ENCODE data around the gene POLH. TPM values are rescaled to one million over a fixed set of nuclear protein-coding genes. Genes with fewer than 3 reads are reported as not detected.
"Not testable (repeated sequence)": the region's sequence is repeated elsewhere in the genome, so short reads cannot be mapped to it uniquely, and the experiment has no call there.

Gene POLH
- total and polyA plus RNA-seq, 10 of the 15 experiments (the other 5 are each of a cell fraction or from before 2014, with no cell fraction given), result 5.5 to 33.6 (median 18.6) TPM

DNA sequence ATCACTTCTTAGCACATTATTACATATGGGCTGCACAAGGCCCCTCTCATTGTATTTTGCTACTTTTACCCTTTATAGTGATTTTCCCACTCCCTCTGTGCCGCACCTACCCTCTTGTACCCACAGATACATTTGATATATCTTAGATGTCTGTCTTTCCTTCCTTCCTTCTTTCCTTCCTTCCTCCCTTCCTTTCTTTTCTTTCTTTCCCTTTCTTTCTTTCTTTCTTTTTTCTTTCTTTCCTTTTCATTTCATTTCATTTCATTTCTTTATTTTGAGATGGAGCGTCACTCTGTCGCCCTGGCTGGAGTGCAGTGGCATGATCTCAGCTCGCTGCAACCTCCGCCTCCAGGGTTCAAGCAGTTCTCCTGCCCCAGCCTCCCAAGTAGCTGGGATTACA is 12.2 kb downstream of the POLH start:
- FAIRE-seq, result no peak
- WGBS (ENCODE audit: insufficient coverage, insufficient replicate concordance, low lambda C conversion rate, missing lambda C conversion rate), result 100% methylated on average over 5 of the region's 5 CpGs
- H3K4me2 ChIP-seq (ENCODE audit: control insufficient read depth, insufficient read depth), result no peak overlapping the region
- H3K9me3 ChIP-seq (replicated peaks; ENCODE audit: control insufficient read depth, insufficient read depth, low read length), result no peaks in the 10 kb centered on the region
- in situ Hi-C loops (cut with MboI), result no loop called here
- no peak overlapping the region for H3K27ac ChIP-seq (ENCODE audit: control insufficient read depth, insufficient read depth)
- H3K4me1 ChIP-seq (ENCODE audit: control insufficient read depth, insufficient read depth, low read length), result no peaks in the 10 kb centered on the region
- CTCF ChIA-PET, result interaction anchor here (3.5 kb wide), 1 partner anchor 20 kb away, joined by 15 read pairs; no protein-coding TSS in a partner anchor
- no peak overlapping the region for H2AFZ ChIP-seq (ENCODE audit: control insufficient read depth, low read depth, low read length)
- DNase-seq (ENCODE audit: low read depth, low spot score), result no peak
- no peak overlapping the region for H3K9ac ChIP-seq (ENCODE audit: control insufficient read depth, insufficient read depth, low read length)
- intact Hi-C loops (cut with micrococcal nuclease; ENCODE audit: unreplicated experiment), result no loop called here
- H3K4me3 ChIP-seq, result no peak overlapping the region
- H3K27me3 ChIP-seq (replicated peaks in 1 of 2; ENCODE audit: control insufficient read depth in 2 of 2, insufficient read depth in 2 of 2, low read length in 1 of 2), result no peaks in the 10 kb centered on the region
- TF ChIP-seq RAD21 (IDR thresholded peaks at IDR 0.05; ENCODE audit: insufficient read depth, low read depth, low read length) (no peak), NFIC (IDR thresholded peaks at IDR 0.05; ENCODE audit: low read depth, low read length) (no peak), RELA (IDR thresholded peaks at IDR 0.05; ENCODE audit: borderline replicate concordance, partially characterized antibody) (no peak), PBX3 (IDR thresholded peaks at IDR 0.05; ENCODE audit: insufficient replicate concordance, low read depth, low read length) (no peak), NFYB (IDR thresholded peaks at IDR 0.05; ENCODE audit: insufficient read depth, low read depth, low read length) (no peak), MTA2 (IDR thresholded peaks at IDR 0.05; ENCODE audit: low read depth) (no peak)
- TF ChIP-seq, protein P1, sequence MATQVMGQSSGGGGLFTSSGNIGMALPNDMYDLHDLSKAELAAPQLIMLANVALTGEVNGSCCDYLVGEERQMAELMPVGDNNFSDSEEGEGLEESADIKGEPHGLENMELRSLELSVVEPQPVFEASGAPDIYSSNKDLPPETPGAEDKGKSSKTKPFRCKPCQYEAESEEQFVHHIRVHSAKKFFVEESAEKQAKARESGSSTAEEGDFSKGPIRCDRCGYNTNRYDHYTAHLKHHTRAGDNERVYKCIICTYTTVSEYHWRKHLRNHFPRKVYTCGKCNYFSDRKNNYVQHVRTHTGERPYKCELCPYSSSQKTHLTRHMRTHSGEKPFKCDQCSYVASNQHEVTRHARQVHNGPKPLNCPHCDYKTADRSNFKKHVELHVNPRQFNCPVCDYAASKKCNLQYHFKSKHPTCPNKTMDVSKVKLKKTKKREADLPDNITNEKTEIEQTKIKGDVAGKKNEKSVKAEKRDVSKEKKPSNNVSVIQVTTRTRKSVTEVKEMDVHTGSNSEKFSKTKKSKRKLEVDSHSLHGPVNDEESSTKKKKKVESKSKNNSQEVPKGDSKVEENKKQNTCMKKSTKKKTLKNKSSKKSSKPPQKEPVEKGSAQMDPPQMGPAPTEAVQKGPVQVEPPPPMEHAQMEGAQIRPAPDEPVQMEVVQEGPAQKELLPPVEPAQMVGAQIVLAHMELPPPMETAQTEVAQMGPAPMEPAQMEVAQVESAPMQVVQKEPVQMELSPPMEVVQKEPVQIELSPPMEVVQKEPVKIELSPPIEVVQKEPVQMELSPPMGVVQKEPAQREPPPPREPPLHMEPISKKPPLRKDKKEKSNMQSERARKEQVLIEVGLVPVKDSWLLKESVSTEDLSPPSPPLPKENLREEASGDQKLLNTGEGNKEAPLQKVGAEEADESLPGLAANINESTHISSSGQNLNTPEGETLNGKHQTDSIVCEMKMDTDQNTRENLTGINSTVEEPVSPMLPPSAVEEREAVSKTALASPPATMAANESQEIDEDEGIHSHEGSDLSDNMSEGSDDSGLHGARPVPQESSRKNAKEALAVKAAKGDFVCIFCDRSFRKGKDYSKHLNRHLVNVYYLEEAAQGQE (IDR thresholded peaks at IDR 0.05; ENCODE audit: low read depth, low read length), result no peak
- SMC1A ChIA-PET (ENCODE audit: uncharacterized antibody, unreplicated experiment), result no interaction called here
- no peaks in the 10 kb centered on the region for H4K20me1 ChIP-seq (ENCODE audit: control insufficient read depth, insufficient read depth)
- POLR2A ChIA-PET, result no interaction called here
- RAD21 ChIA-PET (ENCODE audit: unreplicated experiment), result no interaction called here
- no peak for ATAC-seq
- BruUV-seq (replicated peaks), result no TSS peak
- H3K79me2 ChIP-seq (ENCODE audit: control insufficient read depth, insufficient read depth, low read length), result no peaks in the 10 kb centered on the region
- H3K36me3 ChIP-seq (ENCODE audit: control insufficient read depth in 2 of 2, insufficient read depth in 2 of 2, low read length in 1 of 2), result peaks cover 6 to 32% of the 10 kb centered on the region in 2 experiments; a peak in 3 of 4 replicates

- H4K20me1 ChIP-seq (ENCODE audit: control insufficient read depth, insufficient read depth); H3K4me2 ChIP-seq (ENCODE audit: control insufficient read depth, insufficient read depth); RAD21 ChIA-PET (ENCODE audit: unreplicated experiment); SMC1A ChIA-PET (ENCODE audit: uncharacterized antibody, unreplicated experiment); intact Hi-C loops (cut with micrococcal nuclease; ENCODE audit: unreplicated experiment); FAIRE-seq; DNase-seq (ENCODE audit: low read depth, low spot score); ATAC-seq; H3K27me3 ChIP-seq (replicated peaks in 1 of 2; ENCODE audit: control insufficient read depth in 2 of 2, insufficient read depth in 2 of 2, low read length in 1 of 2); H2AFZ ChIP-seq (ENCODE audit: control insufficient read depth, low read depth, low read length); H3K79me2 ChIP-seq (ENCODE audit: control insufficient read depth, insufficient read depth, low read length); H3K4me1 ChIP-seq (ENCODE audit: control insufficient read depth, insufficient read depth, low read length); H3K27ac ChIP-seq (ENCODE audit: control insufficient read depth, insufficient read depth); H3K9me3 ChIP-seq (replicated peaks; ENCODE audit: control insufficient read depth, insufficient read depth, low read length); BruUV-seq (replicated peaks); in situ Hi-C loops (cut with MboI); H3K4me3 ChIP-seq; H3K9ac ChIP-seq (ENCODE audit: control insufficient read depth, insufficient read depth, low read length): not testable (repeated sequence)
- peaks cover 6 to 27% of the 10 kb centered on the region in 2 experiments; a peak in 3 of 4 replicates for H3K36me3 ChIP-seq (ENCODE audit: control insufficient read depth in 2 of 2, insufficient read depth in 2 of 2, low read length in 1 of 2)
- ChIA-PET CTCF (interaction anchor here (0.6 to 3.5 kb wide), 2 partner anchors 19 to 361 kb away, joined by 3 to 15 read pairs; no protein-coding TSS in a partner anchor), POLR2A (interaction anchor here (0.7 kb wide), 1 partner anchor 340 kb away, joined by 3 read pairs; no protein-coding TSS in a partner anchor)
- no CpG with 5 or more reads among the region's 1 CpG for WGBS (ENCODE audit: insufficient coverage, insufficient replicate concordance, low lambda C conversion rate, missing lambda C conversion rate)
Observed at GRCh38 chr6:43589564-43589963, 13.6 kb downstream of the POLH start.
